ENCODE data around the gene BLVRA. TPM values are rescaled to one million over a fixed set of nuclear protein-coding genes. Genes with fewer than 3 reads are reported as not detected.

The BLVRA gene
- total RNA-seq, 2 donors from 2014 or later = 29.6 to 54.8 TPM

GRCh38 chr7:43855176-43855575, 96.7 kb downstream of the BLVRA start:
- no peak for TF ChIP-seq CTCF (IDR thresholded peaks at IDR 0.05)
- no peak overlapping the region for H3K27ac ChIP-seq
- no peaks in the 10 kb centered on the region for H3K27me3 ChIP-seq
- DNase-seq (ENCODE audit: low spot score) = no peak
- no peak overlapping the region for H3K4me3 ChIP-seq
- H3K9me3 ChIP-seq = no peaks in the 10 kb centered on the region
- no peaks in the 10 kb centered on the region for H3K36me3 ChIP-seq
- no peaks in the 10 kb centered on the region for H3K4me1 ChIP-seq

DNA sequence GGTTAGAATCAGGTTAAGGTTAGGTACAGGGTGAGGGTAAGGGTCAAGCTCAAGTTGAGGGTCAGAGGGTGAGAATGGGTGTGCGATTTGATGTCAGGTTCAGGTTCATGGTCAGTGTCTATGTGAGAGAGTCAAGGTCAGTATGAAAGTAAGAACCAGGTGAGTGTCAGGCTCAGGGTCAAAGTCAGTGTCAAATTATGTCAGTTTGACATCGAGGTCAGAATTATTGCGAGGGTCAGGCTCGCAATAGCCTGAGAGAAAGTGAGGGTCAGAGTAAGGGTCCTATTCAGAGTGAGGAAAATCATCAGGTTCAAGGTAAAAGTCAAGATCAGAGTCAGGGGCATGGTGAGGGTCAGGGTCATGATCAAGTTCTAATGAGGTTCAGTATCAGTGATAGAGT, 97.8 kb downstream of the BLVRA start:
- H3K9me3 ChIP-seq = no peaks in the 10 kb centered on the region

More for the DNA sequence above, 97.8 kb downstream of the BLVRA start:
- Histone ChIP-seq H3K27me3 (no peaks in the 10 kb centered on the region), H3K4me1 (no peaks in the 10 kb centered on the region), H3K27ac (no peak overlapping the region), H3K36me3 (no peaks in the 10 kb centered on the region), H3K4me3 (no peak overlapping the region)
- no peak for TF ChIP-seq CTCF (IDR thresholded peaks at IDR 0.05)
- no peak for DNase-seq (ENCODE audit: low spot score)

Other genes starting within 250 kb of the BLVRA start
- 10 to 100 TPM; 15.6 to 25.9 TPM for gene STK17A, start 175.6 kb upstream of the BLVRA start, total RNA-seq
- gene COA1, start 29.2 kb upstream of the BLVRA start, total RNA-seq = 10 to 100 TPM; 53.6 to 56.0 TPM
- 100 to 1,000 TPM; 127 to 171 TPM for gene MRPS24, start 110.8 kb downstream of the BLVRA start, total RNA-seq
- 10 to 100 TPM; 26.4 to 30.9 TPM for gene URGCP, start 147.9 kb downstream of the BLVRA start, total RNA-seq
- 10 to 100 TPM; 47.4 to 50.5 TPM for gene UBE2D4, start 167.8 kb downstream of the BLVRA start, total RNA-seq
- gene SPDYE1, start 239.2 kb downstream of the BLVRA start, total RNA-seq = not detected